Parathyroid adenoma (tissue), 2 donors: ENCODE measurements around the gene LTBP1.

Source experiments
- H2AFZ ChIP-seq: fragments of 300-600 bp; sonication (generic); one replicate; pipeline ENCODE4 v1.7.0; 2017; ENCODE audit warnings: antibody characterized with exemption, mild to moderate bottlenecking
- H3K27ac ChIP-seq: fragments of 300-600 bp; sonication (generic); one replicate; pipeline ENCODE4 v1.7.0; 2017
- H3K27me3 ChIP-seq: fragments of 300-600 bp; sonication (generic); one replicate; pipeline ENCODE4 v1.7.0; 2017; ENCODE audit warnings: low read length; ENCODE audit not compliant: control insufficient read depth, insufficient read depth
- H3K36me3 ChIP-seq: fragments of 300-600 bp; sonication (generic); one replicate; pipeline ENCODE4 v1.7.0; 2017; ENCODE audit warnings: low read length; ENCODE audit not compliant: control insufficient read depth, insufficient read depth
- H3K4me1 ChIP-seq: fragments of 300-600 bp; sonication (generic); one replicate; pipeline ENCODE4 v1.7.0; 2017; ENCODE audit warnings: control low read depth
- H3K4me2 ChIP-seq: fragments of 300-600 bp; sonication (generic); one replicate; pipeline ENCODE4 v1.7.0; 2017; ENCODE audit warnings: low read length
- H3K4me3 ChIP-seq: fragments of 300-600 bp; sonication (generic); one replicate; pipeline ENCODE4 v1.7.0; 2017; ENCODE audit warnings: low read depth, low read length
- H3K79me2 ChIP-seq: fragments of 300-600 bp; sonication (generic); one replicate; pipeline ENCODE4 v1.7.0; 2017; ENCODE audit warnings: control low read depth
- H3K9ac ChIP-seq: fragments of 300-600 bp; sonication (generic); one replicate; pipeline ENCODE4 v1.7.0; 2017; ENCODE audit warnings: mild to moderate bottlenecking
- H3K9me3 ChIP-seq: fragments of 300-600 bp; sonication (generic); one replicate; pipeline ENCODE4 v1.7.0; 2017; ENCODE audit warnings: low read length; ENCODE audit not compliant: control insufficient read depth
- CTCF ChIP-seq: fragments of 300-600 bp; sonication (generic); IDR thresholded peaks from one replicate; pipeline ENCODE4 v1.7.0; 2017; ENCODE audit warnings: antibody characterized with exemption, mild to moderate bottlenecking
- donor health status: primary hyperparathyroidism.

LTBP1 gene

GRCh38 chr2:33433279-33434235, 486.8 kb downstream of the LTBP1 start:
- H3K79me2 ChIP-seq: no peaks in the 10 kb centered on the region
- no peak overlapping the region for H3K4me3 ChIP-seq
- TF ChIP-seq CTCF: no peak
- H3K36me3 ChIP-seq: no peaks in the 10 kb centered on the region
- no peaks in the 10 kb centered on the region for H3K4me1 ChIP-seq
- H3K9ac ChIP-seq: no peak overlapping the region
- no peak overlapping the region for H2AFZ ChIP-seq
- H3K4me2 ChIP-seq: no peak overlapping the region
- no peak overlapping the region for H3K27ac ChIP-seq
- no peaks in the 10 kb centered on the region for H3K9me3 ChIP-seq
- H3K27me3 ChIP-seq: no peaks in the 10 kb centered on the region

- H2AFZ ChIP-seq: no peak overlapping the region
- no peak overlapping the region for H3K9ac ChIP-seq
- no peaks in the 10 kb centered on the region for H3K36me3 ChIP-seq
- no peak overlapping the region for H3K4me2 ChIP-seq
- no peaks in the 10 kb centered on the region for H3K9me3 ChIP-seq
- no peaks in the 10 kb centered on the region for H3K4me1 ChIP-seq
- no peak overlapping the region for H3K27ac ChIP-seq
- TF ChIP-seq CTCF: no peak
- no peaks in the 10 kb centered on the region for H3K27me3 ChIP-seq
- no peaks in the 10 kb centered on the region for H3K79me2 ChIP-seq
- H3K4me3 ChIP-seq: no peak overlapping the region
Measured at GRCh38 chr2:33435518-33435917, 488.8 kb downstream of the LTBP1 start.

- H3K36me3 ChIP-seq: no peaks in the 10 kb centered on the region
- H2AFZ ChIP-seq: no peak overlapping the region
- TF ChIP-seq CTCF: no peak
- no peak overlapping the region for H3K9ac ChIP-seq
- H3K79me2 ChIP-seq: no peaks in the 10 kb centered on the region
- no peak overlapping the region for H3K4me2 ChIP-seq
- H3K27ac ChIP-seq: no peak overlapping the region
- H3K27me3 ChIP-seq: no peaks in the 10 kb centered on the region
- H3K4me1 ChIP-seq: no peaks in the 10 kb centered on the region
- no peaks in the 10 kb centered on the region for H3K9me3 ChIP-seq
- H3K4me3 ChIP-seq: peak overlapping the region; percentile 17
Measured at GRCh38 chr2:33436083-33436482, 489.3 kb downstream of the LTBP1 start.

GRCh38 chr2:33437297-33437696, 490.5 kb downstream of the LTBP1 start:
- H3K27ac ChIP-seq: no peak overlapping the region

More at GRCh38 chr2:33437297-33437696, 490.5 kb downstream of the LTBP1 start:
- H3K4me2 ChIP-seq: no peak overlapping the region
- no peaks in the 10 kb centered on the region for H3K79me2 ChIP-seq
- no peak overlapping the region for H3K9ac ChIP-seq
- H2AFZ ChIP-seq: no peak overlapping the region
- H3K4me3 ChIP-seq: no peak overlapping the region
- no peaks in the 10 kb centered on the region for H3K9me3 ChIP-seq
- H3K36me3 ChIP-seq: no peaks in the 10 kb centered on the region
- no peak for TF ChIP-seq CTCF
- no peaks in the 10 kb centered on the region for H3K4me1 ChIP-seq
- H3K27me3 ChIP-seq: no peaks in the 10 kb centered on the region
